ENCODE results near the gene FBLN1. TPM values are rescaled to one million over a fixed set of nuclear protein-coding genes. Genes with fewer than 3 reads are reported as not detected.

The FBLN1 gene
- total RNA-seq, 2 donors from 2014 or later, result 92.8 to 354 TPM

GRCh38 chr22:45521178-45521577 lies 18.5 kb downstream of the FBLN1 start:
- no peak overlapping the region for H3K27ac ChIP-seq
- no peaks in the 10 kb centered on the region for H3K9me3 ChIP-seq
- H3K27me3 ChIP-seq, result no peaks in the 10 kb centered on the region
- H3K36me3 ChIP-seq, result peaks cover 13% of the 10 kb centered on the region
- H3K4me1 ChIP-seq, result peaks cover 0 to 14% of the 10 kb centered on the region in 2 donors
- H3K4me3 ChIP-seq, result no peak overlapping the region
- no peak for DNase-seq (ENCODE audit: low spot score)
- no peak for TF ChIP-seq CTCF (IDR thresholded peaks at IDR 0.05)

GRCh38 chr22:45522462-45522861 lies 19.8 kb downstream of the FBLN1 start:
- peaks cover 15% of the 10 kb centered on the region for H3K36me3 ChIP-seq
- H3K9me3 ChIP-seq, result no peaks in the 10 kb centered on the region
- TF ChIP-seq CTCF (IDR thresholded peaks at IDR 0.05), result no peak
- DNase-seq (ENCODE audit: low spot score), result no peak
- no peak overlapping the region for H3K27ac ChIP-seq
- H3K4me1 ChIP-seq, result peaks cover 0 to 10% of the 10 kb centered on the region in 2 donors
- no peak overlapping the region for H3K4me3 ChIP-seq
- no peaks in the 10 kb centered on the region for H3K27me3 ChIP-seq

GRCh38 chr22:45524157-45524556 lies 21.5 kb downstream of the FBLN1 start:
- no peak overlapping the region for H3K4me3 ChIP-seq
- no peak overlapping the region for H3K27ac ChIP-seq
- no peaks in the 10 kb centered on the region for H3K4me1 ChIP-seq
- H3K36me3 ChIP-seq, result peaks cover 24% of the 10 kb centered on the region
- no peaks in the 10 kb centered on the region for H3K27me3 ChIP-seq
- no peak for DNase-seq (ENCODE audit: low spot score)
- TF ChIP-seq CTCF (IDR thresholded peaks at IDR 0.05), result no peak
- H3K9me3 ChIP-seq, result no peaks in the 10 kb centered on the region

- Histone ChIP-seq H3K27me3 (no peaks in the 10 kb centered on the region), H3K27ac (no peak overlapping the region), H3K36me3 (peaks cover 28% of the 10 kb centered on the region), H3K4me3 (no peak overlapping the region), H3K9me3 (no peaks in the 10 kb centered on the region), H3K4me1 (no peaks in the 10 kb centered on the region)
- TF ChIP-seq CTCF (IDR thresholded peaks at IDR 0.05), result no peak
- DNase-seq (ENCODE audit: low spot score), result no peak
Measured at GRCh38 chr22:45524966-45525365, 22.3 kb downstream of the FBLN1 start.

- H3K36me3 ChIP-seq, result peaks cover 32% of the 10 kb centered on the region
- TF ChIP-seq CTCF (IDR thresholded peaks at IDR 0.05), result no peak
- H3K4me3 ChIP-seq, result no peak overlapping the region
- H3K4me1 ChIP-seq, result no peaks in the 10 kb centered on the region
- H3K27me3 ChIP-seq, result no peaks in the 10 kb centered on the region
- no peak for DNase-seq (ENCODE audit: low spot score)
- H3K9me3 ChIP-seq, result no peaks in the 10 kb centered on the region
- H3K27ac ChIP-seq, result no peak overlapping the region
Measured at GRCh38 chr22:45525480-45525879, 22.8 kb downstream of the FBLN1 start.

- Histone ChIP-seq H3K36me3 (peaks cover 40% of the 10 kb centered on the region), H3K27me3 (no peaks in the 10 kb centered on the region), H3K9me3 (no peaks in the 10 kb centered on the region), H3K27ac (no peak overlapping the region), H3K4me3 (no peak overlapping the region), H3K4me1 (no peaks in the 10 kb centered on the region)
- DNase-seq (ENCODE audit: low spot score), result no peak
- no peak for TF ChIP-seq CTCF (IDR thresholded peaks at IDR 0.05)
Measured at GRCh38 chr22:45526281-45526680, 23.6 kb downstream of the FBLN1 start.

All from right atrium auricular region (tissue), 2 donors.